Thoracic aorta (tissue), 2 donors: Measurements from ENCODE around the gene FBH1. TPM values are rescaled to one million over a fixed set of nuclear protein-coding genes. Genes with fewer than 3 reads are reported as not detected.
A peak's percentile ranks its signal among the peaks of the same experiment; 100 is the strongest.

Experiments
- ATAC-seq: fragments of 150-250 bp; one replicate; pipeline ENCODE4 v1.8.0; 2017; ENCODE audit warnings: low read depth; ENCODE audit not compliant: insufficient number of reproducible peaks, low FRiP score
- DNase-seq: peaks from one replicate; pipeline ENCODE4 v3.0.0-alpha.2; 2020; ENCODE audit warnings: low spot score
- H3K27ac ChIP-seq, 2 donors: fragments of 200-600 bp; sonication (generic); 1 replicate in 1 of 2; 2 replicates in 1 of 2; pipeline ENCODE4 v1.5.1; 2016; ENCODE audit warnings: mild to moderate bottlenecking in 2 of 2, moderate library complexity in 2 of 2
- H3K27me3 ChIP-seq: fragments of 200-600 bp; sonication (generic); replicated peaks from 2 replicates; pipeline ENCODE4 v1.6.0; 2016; ENCODE audit warnings: mild to moderate bottlenecking; ENCODE audit not compliant: insufficient read depth
- H3K36me3 ChIP-seq: fragments of 200-600 bp; sonication (generic); one replicate; pipeline ENCODE4 v1.5.1; 2016
- H3K4me1 ChIP-seq, 2 donors: fragments of 200-600 bp; sonication (generic); 1 replicate in 1 of 2; 2 replicates in 1 of 2; pipeline versions ENCODE4 v1.5.1 to v1.6.0; 2016; ENCODE audit warnings: low read depth in 2 of 2, mild to moderate bottlenecking in 1 of 2; ENCODE audit not compliant: control insufficient read depth in 1 of 2
- H3K4me3 ChIP-seq: fragments of 200-600 bp; sonication (generic); 2 replicates; pipeline ENCODE4 v1.5.1; 2016; ENCODE audit warnings: mild to moderate bottlenecking
- H3K9me3 ChIP-seq: fragments of 200-600 bp; sonication (generic); 2 replicates; pipeline ENCODE4 v1.5.1; 2016
- CTCF ChIP-seq: fragments of 200-600 bp; sonication (generic); IDR thresholded peaks from one replicate; pipeline ENCODE4 v1.5.1; 2019; ENCODE audit warnings: antibody characterized with exemption
- total RNA-seq, 2 donors: library from RNA; depleted of rRNA; stranded (reverse); fragments of >200 nt; gene quantifications; one replicate each; pipeline versions ENCODE4 v1.1.0 to v1.2.3, GENCODE V29; 2016

FBH1 gene
- 10 to 100 TPM; 93.7 to 94.1 TPM for total RNA-seq

- TF ChIP-seq CTCF: no peak
- peak within 1 kb of the TSS; percentile 72 to 78 for H3K27ac ChIP-seq
- no peaks in the 10 kb centered on the region for H3K9me3 ChIP-seq
- ATAC-seq (peak; percentile 99), DNase-seq (peak; percentile 84)
- H3K27me3 ChIP-seq: no peaks in the 10 kb centered on the region
- peaks cover 21 to 42% of the 10 kb centered on the region in 2 donors for H3K4me1 ChIP-seq
- peak within 1 kb of the TSS; percentile 94 for H3K4me3 ChIP-seq
- H3K36me3 ChIP-seq: peaks cover 9% of the 10 kb centered on the region
Measured at GRCh38 chr10:5889624-5890451, at the start of gene FBH1, which contains the start of gene ANKRD16. FBH1 (plus strand) TSS chr10:5890243; CDS start chr10:5890346, 103 bp downstream. ANKRD16 (minus strand) TSS chr10:5889893; CDS start chr10:5889354, 539 bp downstream.

DNA sequence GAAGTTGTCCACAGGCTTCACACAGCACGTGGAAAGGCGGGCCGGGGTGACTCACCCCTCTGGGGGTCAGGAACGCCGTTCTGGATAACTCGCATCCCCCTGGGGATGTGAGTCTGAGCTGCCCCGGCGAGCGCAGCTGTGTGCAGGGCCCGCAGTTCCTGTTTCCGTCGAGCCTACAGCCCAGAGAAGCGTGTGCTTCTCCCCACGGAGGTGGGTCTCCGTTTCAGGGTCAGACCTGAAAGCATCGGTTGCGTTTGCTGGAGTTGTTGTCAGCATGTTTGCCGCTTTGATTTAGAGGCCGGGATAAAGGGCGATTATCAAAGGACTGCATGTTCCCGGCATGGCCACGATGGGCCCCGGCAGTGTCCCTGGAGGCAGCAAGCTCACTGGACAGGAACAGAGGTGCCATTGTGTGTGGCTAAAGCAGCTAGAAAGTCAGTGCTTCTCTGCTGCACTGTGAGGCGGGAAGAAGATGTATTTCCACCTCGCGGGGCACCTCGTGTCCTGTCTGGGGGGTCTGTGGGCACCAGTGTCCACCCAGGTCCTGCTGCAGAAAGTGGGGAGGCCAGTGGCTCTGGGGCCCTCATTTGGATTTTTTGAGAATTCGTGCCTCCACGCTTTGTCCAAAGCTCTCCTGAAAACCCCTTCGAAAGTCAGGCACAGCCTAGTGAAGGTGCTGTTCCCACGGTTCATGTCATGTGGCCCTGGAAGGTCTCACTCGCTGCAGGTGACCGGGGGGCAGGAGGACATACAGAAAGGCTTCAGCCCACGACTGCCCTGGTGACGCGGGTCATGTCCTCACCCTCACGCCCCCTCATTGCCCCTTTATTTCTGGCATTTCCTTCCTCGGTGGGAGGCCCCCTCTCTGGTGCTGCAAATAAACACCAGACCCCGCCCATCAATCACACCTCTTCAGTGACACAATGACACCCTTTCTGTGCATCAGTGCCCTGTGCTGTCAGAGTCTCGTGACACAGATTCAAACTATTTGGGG lies 49.4 kb upstream of the FBH1 start:
- H3K4me3 ChIP-seq: peak overlapping the region; percentile 33
- no peaks in the 10 kb centered on the region for H3K9me3 ChIP-seq
- ATAC-seq: no peak
- H3K27me3 ChIP-seq: no peaks in the 10 kb centered on the region
- peaks cover 0 to 10% of the 10 kb centered on the region in 2 donors for H3K4me1 ChIP-seq
- H3K36me3 ChIP-seq: no peaks in the 10 kb centered on the region
- no peak overlapping the region for H3K27ac ChIP-seq
- no peak for DNase-seq
- TF ChIP-seq CTCF: no peak

DNA sequence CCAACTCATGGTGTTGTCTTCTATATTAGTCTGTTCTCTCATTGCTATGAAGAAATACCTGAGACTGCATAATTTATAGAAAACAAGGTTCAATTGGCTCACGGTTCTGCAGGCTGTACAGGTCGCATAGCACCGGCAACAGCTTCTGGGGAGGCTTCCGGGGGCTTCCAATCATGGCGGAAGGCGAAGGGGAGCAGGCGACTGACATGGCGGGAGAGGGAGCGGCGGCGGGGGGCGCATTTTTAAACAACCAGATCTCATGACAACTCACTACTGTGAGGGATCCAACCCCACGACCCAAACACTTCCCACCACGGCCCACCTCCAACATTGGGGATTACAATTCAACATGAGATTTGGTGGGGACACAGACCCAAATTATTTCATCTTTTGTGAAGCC lies 48.1 kb upstream of the FBH1 start:
- Histone ChIP-seq H3K4me3 (no peak overlapping the region), H3K9me3 (no peaks in the 10 kb centered on the region), H3K4me1 (peaks cover 0 to 10% of the 10 kb centered on the region in 2 donors), H3K36me3 (no peaks in the 10 kb centered on the region), H3K27me3 (no peaks in the 10 kb centered on the region), H3K27ac (no peak overlapping the region)
- DNase-seq: no peak
- no peak for ATAC-seq
- TF ChIP-seq CTCF: no peak

DNA sequence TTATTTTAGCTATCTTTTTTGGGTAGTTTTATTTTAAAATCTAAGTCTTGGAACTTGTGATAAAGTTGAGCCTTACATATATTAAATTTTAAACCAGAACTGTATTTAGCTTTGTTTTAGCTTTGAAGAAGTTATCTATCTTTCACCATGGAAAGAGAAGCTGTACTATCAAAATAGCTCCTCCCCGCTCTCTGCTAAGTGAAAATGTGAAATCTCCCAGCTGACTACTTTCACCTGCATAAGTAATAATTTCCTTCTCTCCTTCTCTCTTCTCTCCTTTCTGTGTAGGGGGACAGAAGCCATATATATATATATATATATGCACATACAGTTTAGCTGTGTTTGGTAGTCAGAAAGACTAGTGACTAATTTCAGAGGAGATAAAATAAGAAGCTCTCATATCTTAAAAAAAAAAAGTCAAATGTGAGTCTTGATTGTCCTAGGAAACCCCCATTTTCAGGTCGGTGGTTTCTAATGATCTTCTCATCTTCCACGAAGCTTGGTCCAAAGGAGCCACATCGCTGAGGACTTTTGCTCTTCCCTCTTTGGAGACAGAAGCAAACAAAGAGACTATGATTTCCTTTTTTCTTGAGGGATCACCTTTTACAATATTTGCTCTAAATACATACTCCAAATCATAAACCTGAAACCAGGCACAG lies 46.2 kb upstream of the FBH1 start:
- DNase-seq (no peak), ATAC-seq (no peak)
- H3K36me3 ChIP-seq: no peaks in the 10 kb centered on the region
- H3K27me3 ChIP-seq: no peaks in the 10 kb centered on the region
- no peak for TF ChIP-seq CTCF
- H3K27ac ChIP-seq: no peak overlapping the region
- peaks cover 0 to 10% of the 10 kb centered on the region in 2 donors for H3K4me1 ChIP-seq
- no peak overlapping the region for H3K4me3 ChIP-seq
- no peaks in the 10 kb centered on the region for H3K9me3 ChIP-seq
